Central memory CD4-positive, alpha-beta T cell (primary cell): ENCODE data around the gene STPG4.

Experiments
- DNase-seq: peaks from one replicate; pipeline ENCODE4 v3.0.0; 2022

STPG4 gene

DNA sequence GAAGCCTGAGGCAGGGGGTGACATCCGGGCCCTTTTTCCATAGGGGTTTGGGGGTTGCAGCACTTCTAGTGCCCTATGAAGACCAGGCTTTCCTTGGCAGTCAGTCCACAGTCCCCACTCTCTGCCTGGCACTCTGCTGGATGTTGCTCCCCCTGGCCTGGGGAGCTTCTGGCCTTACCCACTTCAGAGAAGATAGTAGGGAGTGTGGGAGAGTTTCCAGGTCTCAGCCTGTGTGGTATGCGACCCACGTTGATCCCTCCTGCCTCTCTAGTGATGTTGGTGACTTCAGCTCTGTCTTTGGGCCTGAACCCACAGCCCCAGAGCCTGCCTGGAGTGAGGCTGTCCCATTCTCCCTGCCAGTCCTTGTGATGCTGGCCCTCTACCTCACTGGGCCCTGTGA is 105.6 kb downstream of the STPG4 start:
- DNase-seq = no peak

GRCh38 chr2:47048801-47049480 is 106.2 kb downstream of the STPG4 start:
- DNase-seq = no peak

GRCh38 chr2:47046271-47046670 is 108.8 kb downstream of the STPG4 start:
- DNase-seq = no peak

DNA sequence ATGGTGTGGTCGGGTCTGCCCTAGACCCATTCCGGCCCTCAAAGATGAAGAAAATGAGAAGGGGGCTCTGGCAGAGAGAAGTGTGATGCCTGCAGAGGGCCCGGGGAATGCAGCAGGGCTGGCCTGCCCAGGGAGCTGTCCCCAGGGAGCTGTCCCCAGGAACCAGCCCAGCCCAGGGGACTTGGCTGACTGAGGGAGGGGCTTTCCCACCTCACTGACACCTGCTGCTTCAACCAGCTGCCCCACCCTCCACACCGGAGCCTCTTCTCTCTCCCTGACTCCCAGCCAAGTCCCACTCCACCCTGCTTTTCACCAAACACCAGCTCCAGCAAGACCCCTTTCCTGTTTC is 111.2 kb downstream of the STPG4 start:
- DNase-seq = no peak

- DNase-seq = no peak
These were observed 111.8 kb downstream of the STPG4 start for GRCh38 chr2:47043142-47043890.

GRCh38 chr2:47041891-47042684 is 113.0 kb downstream of the STPG4 start:
- no peak for DNase-seq

GRCh38 chr2:47041063-47041462 is 114.0 kb downstream of the STPG4 start:
- no peak for DNase-seq

- DNase-seq = no peak
These were observed 114.5 kb downstream of the STPG4 start for GRCh38 chr2:47040651-47041050.

DNA sequence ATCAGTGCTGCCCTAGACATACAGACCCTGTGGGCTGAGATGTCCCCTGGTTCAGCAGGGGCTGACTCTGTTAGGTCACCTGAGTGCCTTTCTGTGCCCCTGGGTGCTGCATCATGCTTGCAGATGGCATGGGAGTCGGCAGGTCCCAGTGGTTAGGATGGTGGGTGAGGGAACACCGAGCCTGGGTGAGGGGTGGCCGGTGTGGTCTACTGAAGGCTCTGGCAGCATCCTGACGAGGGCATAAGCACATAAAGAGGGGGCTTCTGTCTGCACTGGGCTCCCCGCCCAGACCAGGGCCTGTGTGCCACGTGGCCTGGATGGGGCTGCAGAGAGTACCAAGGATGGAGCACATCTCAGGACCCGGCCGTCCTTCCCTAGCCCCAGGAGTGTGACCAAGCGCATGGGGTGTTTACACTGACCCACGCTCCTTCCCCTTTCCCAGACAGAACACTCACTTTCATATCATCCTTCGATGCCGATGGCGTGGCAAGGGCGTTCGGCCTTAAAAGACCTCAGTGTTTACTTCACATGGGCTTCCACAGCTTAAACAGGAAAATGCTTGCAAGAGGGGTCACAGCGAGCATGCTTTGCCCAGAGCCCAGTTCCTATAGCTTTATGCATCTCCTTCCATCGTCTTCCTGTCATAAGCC is 115.1 kb downstream of the STPG4 start:
- no peak for DNase-seq

- no peak for DNase-seq
These were observed 115.6 kb downstream of the STPG4 start for GRCh38 chr2:47039489-47039870.

- DNase-seq = no peak
These were observed 116.2 kb downstream of the STPG4 start for GRCh38 chr2:47038656-47039488.

- no peak for DNase-seq
These were observed 117.4 kb downstream of the STPG4 start for GRCh38 chr2:47037678-47038077.
